Activated CD4-positive, alpha-beta memory T cell treated with anti-CD3 and anti-CD28 coated beads for 36 hours (primary cell): ENCODE results near the gene OST4. TPM values are rescaled to one million over a fixed set of nuclear protein-coding genes. Genes with fewer than 3 reads are reported as not detected.
"Not testable (repeated sequence)": the region's sequence is repeated elsewhere in the genome, so short reads cannot be mapped to it uniquely, and the experiment has no call there.

Experiments
- CTCF ChIA-PET: fragments of 350-600 bp; sonication (Branson Sonifier 250); formaldehyde crosslinking; loops from one replicate; lab custom pipeline; 2021; ENCODE audit warnings: antibody characterized with exemption, inconsistent platforms; lab: Charles Lee
- POLR2A ChIA-PET: fragments of 350-600 bp; sonication (Branson Sonifier 250); formaldehyde crosslinking; loops from one replicate; lab custom pipeline; 2021; ENCODE audit warnings: antibody characterized with exemption; lab: Charles Lee
- DNase-seq: peaks from one replicate; pipeline ENCODE4 v3.0.0-alpha.2; 2020
- H3K27ac Mint-ChIP-seq: one replicate; pipeline ENCODE4 v1.8.0; 2021; ENCODE audit warnings: mixed read lengths
- H3K27me3 Mint-ChIP-seq: one replicate; pipeline ENCODE4 v1.8.0; 2021; ENCODE audit warnings: mixed read lengths
- H3K36me3 Mint-ChIP-seq: one replicate; pipeline ENCODE4 v1.8.0; 2021; ENCODE audit warnings: mixed read lengths
- H3K4me1 Mint-ChIP-seq: one replicate; pipeline ENCODE4 v1.8.0; 2021; ENCODE audit warnings: low read depth, mixed read lengths
- H3K4me3 Mint-ChIP-seq: one replicate; pipeline ENCODE4 v1.8.0; 2021; ENCODE audit warnings: mild to moderate bottlenecking, mixed read lengths
- H3K9me3 Mint-ChIP-seq: one replicate; pipeline ENCODE4 v1.8.0; 2021; ENCODE audit warnings: mixed read lengths
- intact Hi-C: fragments of 100-400 bp; cut with micrococcal nuclease; formaldehyde crosslinking; loops from one replicate; pipeline ENCODE4 v1.15.1; 2023
- total RNA-seq, 2 experiments: library from RNA; stranded (reverse); gene quantifications; one replicate each; pipeline ENCODE4 v1.2.3, GENCODE V29; 2021

The OST4 gene
- 100 to 1,000 TPM; 307 to 310 TPM for total RNA-seq

DNA sequence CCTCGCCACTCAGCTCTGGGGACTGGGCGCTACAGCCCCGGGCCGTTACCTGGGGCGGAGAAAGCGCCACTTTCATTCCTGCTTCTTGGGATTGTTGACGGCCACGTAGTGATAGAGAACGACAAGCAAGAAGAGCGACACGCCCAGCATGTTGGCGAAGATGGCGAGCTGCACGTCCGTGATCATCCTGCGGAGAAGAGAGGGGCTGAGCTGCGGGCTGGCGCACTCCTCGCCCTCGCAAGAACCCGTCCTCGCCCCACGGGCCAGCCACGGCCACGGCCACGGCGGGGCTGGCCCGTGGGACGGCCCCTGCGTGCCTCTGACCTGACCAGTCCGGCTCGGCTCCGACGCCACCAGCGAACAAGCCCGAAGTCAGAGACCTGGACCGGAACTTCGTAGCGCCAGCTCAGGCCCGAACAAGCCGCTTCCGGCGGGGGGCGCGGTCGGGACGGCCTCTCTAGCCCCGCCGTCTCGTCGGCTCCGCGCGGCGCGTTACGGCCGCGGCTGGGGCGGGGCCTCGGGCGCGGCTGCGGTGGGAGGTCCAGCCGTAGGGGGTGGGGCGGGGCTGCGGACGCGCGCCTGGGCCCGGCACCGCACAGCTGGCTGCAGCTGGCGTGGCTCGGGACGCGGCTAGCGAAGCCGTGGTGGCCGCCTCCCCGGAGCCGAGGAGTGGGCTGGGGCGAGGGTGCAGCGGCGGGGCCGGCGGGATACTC lies at the start of gene OST4:
Gene OST4 (minus strand): TSS at position 378 of the 713 bp plus-strand sequence.
- H3K9me3 Mint-ChIP-seq = no peaks in the 10 kb centered on the region
- peak within 1 kb of the TSS; percentile 94 for H3K4me3 Mint-ChIP-seq
- intact Hi-C loops = loop anchor here (1.0 to 2.0 kb wide), 4 partner anchors 10 to 63 kb away; partner anchors contain the start of genes AGBL5, KHK and PREB
- no peaks in the 10 kb centered on the region for H3K27me3 Mint-ChIP-seq
- DNase-seq = peak; percentile 94
- peaks cover 71% of the 10 kb centered on the region for H3K4me1 Mint-ChIP-seq
- ChIA-PET POLR2A (interaction anchor here (0.7 to 2.4 kb wide), 9 partner anchors 10 to 52 kb away, joined by 3 to 21 read pairs (median 3); partner anchors contain the start of genes ABHD1, AGBL5, KHK and TMEM214), CTCF (interaction anchor here (0.6 to 3.5 kb wide), 10 partner anchors 10 to 225 kb away, joined by 3 to 29 read pairs (median 4); partner anchors contain the start of genes AGBL5 and KHK)
- peaks cover 18% of the 10 kb centered on the region for H3K36me3 Mint-ChIP-seq
- peak within 1 kb of the TSS; percentile 93 for H3K27ac Mint-ChIP-seq

DNA sequence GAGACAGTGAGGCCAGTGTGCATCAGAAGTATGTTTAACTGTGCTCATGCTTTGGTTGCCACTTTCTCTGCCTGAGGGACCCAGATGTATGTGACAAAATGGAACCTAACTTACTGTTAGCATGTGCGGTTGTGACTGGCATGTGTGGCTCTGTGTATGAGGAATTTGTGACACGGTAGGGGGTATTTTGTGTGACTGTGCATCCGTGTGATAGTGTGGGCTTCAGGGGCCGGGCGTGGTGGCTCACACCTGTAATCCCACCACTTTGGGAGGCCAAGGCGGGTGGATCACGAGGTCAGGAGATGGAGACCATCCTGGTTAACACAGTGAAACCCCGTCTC lies 47.8 kb upstream of the OST4 start:
- peaks cover 28% of the 10 kb centered on the region for H3K27me3 Mint-ChIP-seq
- H3K9me3 Mint-ChIP-seq, H3K36me3 Mint-ChIP-seq, DNase-seq, H3K27ac Mint-ChIP-seq, CTCF ChIA-PET, intact Hi-C loops: not testable (repeated sequence)
- peak overlapping the region; percentile 75 for H3K4me3 Mint-ChIP-seq
- POLR2A ChIA-PET = interaction anchor here (1.0 kb wide), 1 partner anchor 15 kb away, joined by 4 read pairs; the partner anchor contains the start of gene PREB
- peaks cover 18% of the 10 kb centered on the region for H3K4me1 Mint-ChIP-seq

GRCh38 chr2:27118525-27119329 lies 47.3 kb upstream of the OST4 start, which contains the start of gene CGREF1:
TSS of gene CGREF1 (minus strand) at chr2:27119128. CDS start at chr2:27104366, 14,762 bp downstream.
- no peak within 1 kb of the TSS for H3K27ac Mint-ChIP-seq
- ChIA-PET POLR2A (interaction anchor here (1.0 kb wide), 1 partner anchor 15 kb away, joined by 4 read pairs; the partner anchor contains the start of gene PREB), CTCF (no interaction called here)
- peaks cover 28% of the 10 kb centered on the region for H3K27me3 Mint-ChIP-seq
- H3K4me3 Mint-ChIP-seq = peak within 1 kb of the TSS; percentile 75
- no peaks in the 10 kb centered on the region for H3K36me3 Mint-ChIP-seq
- no peaks in the 10 kb centered on the region for H3K9me3 Mint-ChIP-seq
- intact Hi-C loops = no loop called here
- DNase-seq = peak; percentile 19
- peaks cover 18% of the 10 kb centered on the region for H3K4me1 Mint-ChIP-seq

DNA sequence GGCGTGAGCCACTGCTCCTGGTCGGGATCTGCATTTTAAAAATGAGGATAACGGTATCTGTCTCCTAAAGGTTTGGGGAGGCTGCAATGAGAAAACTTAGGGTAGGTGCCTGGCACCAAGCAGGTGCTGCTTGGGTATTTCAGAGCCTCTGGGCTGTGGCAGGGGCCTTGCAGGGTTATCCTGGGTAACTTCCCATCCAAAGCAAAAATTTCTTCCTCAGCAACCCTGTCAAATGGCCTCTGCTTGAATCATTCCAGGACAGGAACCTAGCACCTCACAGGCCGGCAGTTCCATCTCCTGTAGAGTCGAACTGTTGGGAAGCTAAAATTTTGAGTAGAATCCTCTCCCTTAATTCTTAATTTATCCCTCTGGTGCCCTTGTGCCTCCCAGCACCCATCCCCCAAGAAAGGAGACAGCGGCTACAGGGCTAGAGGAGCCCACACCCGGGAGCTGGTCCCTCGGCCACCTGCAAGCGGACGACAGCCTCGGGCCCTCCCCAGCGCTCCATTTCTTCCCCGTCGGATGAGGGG lies 46.6 kb upstream of the OST4 start:
- H3K4me3 Mint-ChIP-seq = peak overlapping the region; percentile 23
- peaks cover 28% of the 10 kb centered on the region for H3K27me3 Mint-ChIP-seq
- H3K4me1 Mint-ChIP-seq = peaks cover 14% of the 10 kb centered on the region
- H3K27ac Mint-ChIP-seq = no peak overlapping the region
- H3K36me3 Mint-ChIP-seq = no peaks in the 10 kb centered on the region
- intact Hi-C loops = no loop called here
- no peaks in the 10 kb centered on the region for H3K9me3 Mint-ChIP-seq
- DNase-seq = no peak
- ChIA-PET POLR2A (no interaction called here), CTCF (no interaction called here)

DNA sequence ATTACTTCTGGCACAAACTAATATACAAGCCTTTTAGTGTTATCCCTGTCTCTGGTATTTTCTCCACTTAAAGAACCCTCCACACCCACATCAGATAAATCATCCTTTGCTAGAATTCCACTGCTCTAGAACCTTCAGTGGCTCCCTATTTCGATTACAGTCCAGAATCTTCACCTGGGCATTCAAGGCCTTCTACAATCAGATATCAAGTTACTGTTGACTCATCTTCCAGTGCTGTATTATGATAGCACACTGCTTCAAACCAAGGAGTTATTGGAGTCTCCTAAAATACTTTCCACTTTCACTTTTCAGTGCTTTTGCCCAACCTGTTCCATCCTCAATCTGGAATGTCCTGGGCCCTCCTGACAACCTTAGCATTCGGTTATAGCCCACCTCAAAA lies 44.1 kb upstream of the OST4 start:
- Mint-ChIP-seq H3K4me3 (no peak overlapping the region), H3K36me3 (no peaks in the 10 kb centered on the region), H3K27me3 (peaks cover 25% of the 10 kb centered on the region), H3K9me3 (no peaks in the 10 kb centered on the region), H3K27ac (no peak overlapping the region), H3K4me1 (peaks cover 12% of the 10 kb centered on the region)
- intact Hi-C loops = no loop called here
- ChIA-PET POLR2A (no interaction called here), CTCF (interaction anchor here (1.0 kb wide), 1 partner anchor 187 kb away, joined by 4 read pairs; no protein-coding TSS in a partner anchor)
- no peak for DNase-seq

- H3K27ac Mint-ChIP-seq, DNase-seq, H3K9me3 Mint-ChIP-seq, POLR2A ChIA-PET, H3K27me3 Mint-ChIP-seq, H3K4me3 Mint-ChIP-seq, H3K4me1 Mint-ChIP-seq, intact Hi-C loops, H3K36me3 Mint-ChIP-seq: not testable (repeated sequence)
- CTCF ChIA-PET = interaction anchor here (1.4 kb wide), 1 partner anchor 13 kb away, joined by 3 read pairs; no protein-coding TSS in a partner anchor
These were observed 40.1 kb upstream of the OST4 start for GRCh38 chr2:27111392-27112078.

GRCh38 chr2:27110603-27111352 lies 39.3 kb upstream of the OST4 start:
- DNase-seq, POLR2A ChIA-PET, CTCF ChIA-PET, H3K9me3 Mint-ChIP-seq, H3K27ac Mint-ChIP-seq, H3K4me1 Mint-ChIP-seq, intact Hi-C loops, H3K27me3 Mint-ChIP-seq, H3K36me3 Mint-ChIP-seq, H3K4me3 Mint-ChIP-seq: not testable (repeated sequence)

DNA sequence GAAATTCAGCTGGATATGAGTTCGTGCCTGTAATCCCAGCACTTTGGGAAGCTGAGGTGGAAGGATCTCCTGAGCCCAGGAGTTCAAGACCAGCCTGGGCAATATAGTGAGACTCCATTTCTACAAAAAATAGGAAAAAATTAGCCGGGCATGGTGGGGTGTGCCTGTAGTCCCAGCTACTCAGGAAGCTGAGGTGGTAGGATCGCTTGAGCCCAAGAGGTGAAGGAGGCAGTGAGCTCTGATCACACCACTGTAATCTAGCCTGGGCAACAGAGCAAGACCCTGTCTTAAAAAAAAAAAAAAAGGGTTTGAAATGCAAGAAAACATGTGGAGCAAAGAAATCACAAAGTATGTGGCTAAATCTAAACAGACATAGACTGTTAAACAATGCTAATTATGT lies 37.6 kb upstream of the OST4 start:
- Mint-ChIP-seq H3K27me3 (peaks cover 3% of the 10 kb centered on the region), H3K9me3 (no peaks in the 10 kb centered on the region), H3K4me1 (no peaks in the 10 kb centered on the region), H3K36me3 (no peaks in the 10 kb centered on the region), H3K4me3 (no peak overlapping the region), H3K27ac (no peak overlapping the region)
- intact Hi-C loops = no loop called here
- POLR2A ChIA-PET = no interaction called here
- CTCF ChIA-PET = interaction anchor here (0.9 to 1.2 kb wide), 3 partner anchors 147 to 195 kb away, joined by 3 read pairs; no protein-coding TSS in a partner anchor
- DNase-seq = no peak

DNA sequence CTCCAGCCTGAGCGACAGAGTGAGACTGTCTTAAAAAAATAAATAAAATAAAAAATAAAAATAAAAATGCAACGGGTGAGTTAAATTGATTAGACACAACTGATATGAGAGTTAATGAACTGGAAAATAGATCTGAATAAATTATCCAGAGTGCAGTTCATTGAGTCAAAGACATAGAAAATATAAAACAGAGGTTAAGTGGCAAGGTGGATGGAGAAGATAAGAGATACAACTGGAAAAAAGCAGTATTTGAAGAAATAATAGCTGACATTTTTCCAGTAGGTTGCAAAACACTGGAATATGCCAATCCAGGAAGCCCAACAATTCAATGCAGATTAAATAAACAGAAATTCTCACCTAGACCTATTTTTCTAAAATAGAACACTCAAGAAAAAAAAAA lies 36.8 kb upstream of the OST4 start:
- no peaks in the 10 kb centered on the region for H3K9me3 Mint-ChIP-seq
- H3K4me3 Mint-ChIP-seq = no peak overlapping the region
- ChIA-PET CTCF (interaction anchor here (1.2 kb wide), 1 partner anchor 146 kb away, joined by 3 read pairs; no protein-coding TSS in a partner anchor), POLR2A (no interaction called here)
- H3K4me1 Mint-ChIP-seq = no peaks in the 10 kb centered on the region
- no peak overlapping the region for H3K27ac Mint-ChIP-seq
- intact Hi-C loops = no loop called here
- DNase-seq = no peak
- peaks cover 3% of the 10 kb centered on the region for H3K27me3 Mint-ChIP-seq
- H3K36me3 Mint-ChIP-seq = no peaks in the 10 kb centered on the region

DNA sequence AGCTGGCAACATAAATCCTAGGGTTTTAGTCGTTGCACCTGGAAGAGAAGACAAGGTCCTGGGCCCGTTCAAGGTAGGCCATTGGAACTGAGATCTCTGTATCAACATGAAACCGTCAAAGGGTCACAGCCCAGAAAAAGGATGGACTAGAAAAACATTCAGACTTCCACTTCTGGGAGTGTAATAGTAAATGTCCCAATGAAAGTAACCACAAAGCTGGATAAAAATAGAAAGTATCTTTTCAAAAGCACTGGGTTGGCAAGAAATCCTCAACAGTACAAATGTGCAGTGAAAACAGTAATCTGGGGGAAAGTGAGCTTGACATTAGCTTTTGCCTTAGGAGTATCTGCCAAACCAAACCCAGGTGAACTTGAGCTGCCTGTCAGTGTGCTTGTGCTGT lies 34.5 kb upstream of the OST4 start:
- H3K27me3 Mint-ChIP-seq = peaks cover 3% of the 10 kb centered on the region
- no peak for DNase-seq
- intact Hi-C loops = no loop called here
- ChIA-PET POLR2A (no interaction called here), CTCF (interaction anchor here (0.6 to 1.3 kb wide), 3 partner anchors 64 to 143 kb away, joined by 3 read pairs; no protein-coding TSS in a partner anchor)
- H3K27ac Mint-ChIP-seq = no peak overlapping the region
- H3K4me3 Mint-ChIP-seq = no peak overlapping the region
- no peaks in the 10 kb centered on the region for H3K4me1 Mint-ChIP-seq
- H3K36me3 Mint-ChIP-seq = no peaks in the 10 kb centered on the region
- H3K9me3 Mint-ChIP-seq = no peaks in the 10 kb centered on the region

GRCh38 chr2:27102329-27102728 lies 30.9 kb upstream of the OST4 start:
- Mint-ChIP-seq H3K27me3 (peaks cover 3% of the 10 kb centered on the region), H3K9me3 (no peaks in the 10 kb centered on the region), H3K4me3 (no peak overlapping the region), H3K36me3 (no peaks in the 10 kb centered on the region), H3K27ac (no peak overlapping the region), H3K4me1 (no peaks in the 10 kb centered on the region)
- ChIA-PET CTCF (interaction anchor here (8.0 kb wide), 1 partner anchor 179 kb away, joined by 82 read pairs; the partner anchor contains the start of gene TRIM54), POLR2A (no interaction called here)
- DNase-seq = no peak
- intact Hi-C loops = no loop called here
